GM12872 (cell line): ENCODE measurements around the gene GEMIN5.
A peak's percentile ranks its signal among the peaks of the same experiment; 100 is the strongest.

Experiments
- CTCF ChIP-seq: IDR thresholded peaks from 3 replicates; pipeline ENCODE4 v1.5.1; 2011; ENCODE audit warnings: low read depth, mild to moderate bottlenecking, low read length, moderate library complexity; ENCODE audit not compliant: insufficient read depth

GEMIN5 gene

GRCh38 chr5:154858972-154859871, 78.8 kb downstream of the GEMIN5 start:
- no peak for TF ChIP-seq CTCF

- no peak for TF ChIP-seq CTCF
Observed at GRCh38 chr5:154858297-154858971, 79.6 kb downstream of the GEMIN5 start, which contains the start of gene CNOT8. Gene CNOT8, plus strand, starts transcription at chr5:154858627. Its CDS starts 4,652 bp downstream, at chr5:154863279.

GRCh38 chr5:154857530-154858296, 80.3 kb downstream of the GEMIN5 start:
- TF ChIP-seq CTCF: 0 out of 3 replicates have a peak, but pooled peaks have one; percentile 12

GRCh38 chr5:154851351-154851750, 86.7 kb downstream of the GEMIN5 start:
- TF ChIP-seq CTCF: no peak

GRCh38 chr5:154850255-154851062, 87.6 kb downstream of the GEMIN5 start, which contains the start of gene FAXDC2:
Gene FAXDC2, minus strand, starts transcription at chr5:154850603. Its CDS starts 12,425 bp downstream, at chr5:154838178.
- TF ChIP-seq CTCF: no peak

- TF ChIP-seq CTCF: no peak
Observed at GRCh38 chr5:154849791-154850201, 88.2 kb downstream of the GEMIN5 start.
